ENCODE data around the gene IRX2. TPM values are rescaled to one million over a fixed set of nuclear protein-coding genes. Genes with fewer than 3 reads are reported as not detected.

IRX2 gene
- polyA plus RNA-seq, 3 donors: 22.6 to 30.3 (median 22.6) TPM

GRCh38 chr5:2698581-2698980, 52.9 kb downstream of the IRX2 start:
- no peak for DNase-seq

GRCh38 chr5:2697446-2698200, 53.9 kb downstream of the IRX2 start:
- DNase-seq: no peak

- no peak for DNase-seq
Observed at GRCh38 chr5:2697041-2697440, 54.4 kb downstream of the IRX2 start.
